Measurements from ENCODE around the gene KRTAP5-10.
"Not testable (repeated sequence)": the region's sequence is repeated elsewhere in the genome, so short reads cannot be mapped to it uniquely, and the experiment has no call there.

Gene KRTAP5-10

GRCh38 chr11:71542382-71542781, 23.0 kb upstream of the KRTAP5-10 start:
- in situ Hi-C loops (cut with MboI; ENCODE audit: low sequenced_read_pairs) = no loop called here

- in situ Hi-C loops (cut with MboI; ENCODE audit: low sequenced_read_pairs) = no loop called here
Observed at GRCh38 chr11:71542879-71543777, 22.2 kb upstream of the KRTAP5-10 start.

GRCh38 chr11:71543866-71544265, 21.5 kb upstream of the KRTAP5-10 start:
- in situ Hi-C loops (cut with MboI; ENCODE audit: low sequenced_read_pairs) = no loop called here

GRCh38 chr11:71544525-71545214, 20.7 kb upstream of the KRTAP5-10 start:
- in situ Hi-C loops (cut with MboI; ENCODE audit: low sequenced_read_pairs) = no loop called here

- in situ Hi-C loops (cut with MboI; ENCODE audit: low sequenced_read_pairs) = no loop called here
Observed at GRCh38 chr11:71545405-71545966, 19.9 kb upstream of the KRTAP5-10 start.

GRCh38 chr11:71548120-71548519, 17.2 kb upstream of the KRTAP5-10 start, which contains the start of gene KRTAP5-9:
KRTAP5-9 (plus strand) TSS chr11:71548420; CDS start chr11:71548658, 238 bp downstream.
- in situ Hi-C loops (cut with MboI; ENCODE audit: low sequenced_read_pairs) = no loop called here

GRCh38 chr11:71548716-71549151, 16.6 kb upstream of the KRTAP5-10 start:
- in situ Hi-C loops (cut with MboI; ENCODE audit: low sequenced_read_pairs) = no loop called here

- in situ Hi-C loops (cut with MboI; ENCODE audit: low sequenced_read_pairs) = no loop called here
Observed at GRCh38 chr11:71551711-71552110, 13.7 kb upstream of the KRTAP5-10 start.

- in situ Hi-C loops (cut with MboI; ENCODE audit: low sequenced_read_pairs) = no loop called here
Observed at GRCh38 chr11:71554996-71555395, 10.4 kb upstream of the KRTAP5-10 start.

- in situ Hi-C loops (cut with MboI; ENCODE audit: low sequenced_read_pairs) = no loop called here
Observed at GRCh38 chr11:71555508-71555907, 9.9 kb upstream of the KRTAP5-10 start.

GRCh38 chr11:71556018-71556417, 9.3 kb upstream of the KRTAP5-10 start:
- in situ Hi-C loops (cut with MboI; ENCODE audit: low sequenced_read_pairs) = no loop called here

GRCh38 chr11:71557257-71557656, 8.1 kb upstream of the KRTAP5-10 start:
- in situ Hi-C loops (cut with MboI; ENCODE audit: low sequenced_read_pairs) = no loop called here

GRCh38 chr11:71558996-71559395, 6.4 kb upstream of the KRTAP5-10 start:
- in situ Hi-C loops (cut with MboI; ENCODE audit: low sequenced_read_pairs) = no loop called here

GRCh38 chr11:71562120-71562519, 3.2 kb upstream of the KRTAP5-10 start:
- in situ Hi-C loops (cut with MboI; ENCODE audit: low sequenced_read_pairs) = no loop called here

GRCh38 chr11:71563406-71563805, 2.0 kb upstream of the KRTAP5-10 start:
- in situ Hi-C loops (cut with MboI; ENCODE audit: low sequenced_read_pairs) = no loop called here

- in situ Hi-C loops (cut with MboI; ENCODE audit: low sequenced_read_pairs) = no loop called here
Observed at GRCh38 chr11:71564430-71564829, 933 bp upstream of the KRTAP5-10 start.

- in situ Hi-C loops (cut with MboI; ENCODE audit: low sequenced_read_pairs) = no loop called here
Observed at GRCh38 chr11:71566081-71566620, 788 bp downstream of the KRTAP5-10 start.

GRCh38 chr11:71566626-71567599, 1.6 kb downstream of the KRTAP5-10 start:
- in situ Hi-C loops (cut with MboI; ENCODE audit: low sequenced_read_pairs) = not testable (repeated sequence)

GRCh38 chr11:71567633-71568032, 2.3 kb downstream of the KRTAP5-10 start:
- in situ Hi-C loops (cut with MboI; ENCODE audit: low sequenced_read_pairs) = not testable (repeated sequence)

- in situ Hi-C loops (cut with MboI; ENCODE audit: low sequenced_read_pairs) = no loop called here
Observed at GRCh38 chr11:71568704-71569349, 3.5 kb downstream of the KRTAP5-10 start.

Data from HL-60/S4 treated with phorbol 12-myristate 13-acetate at 8.2 ng/mL for 4 days and 3 days (cell line).